PFSK-1 (cell line): ENCODE data around the gene PRKN.

Experiments used
- FOXP2 ChIP-seq: optimal IDR thresholded peaks from 2 replicates; pipeline ENCODE3; 2011; ENCODE audit warnings: borderline replicate concordance, control low read depth, inconsistent platforms; ENCODE audit not compliant: insufficient read depth; ENCODE audit errors: extremely low read length, extremely low read depth
- POLR2AphosphoS5 ChIP-seq: IDR thresholded peaks from 2 replicates; pipeline ENCODE4 v1.6.1; 2012; ENCODE audit warnings: low read depth, mild to moderate bottlenecking, control low read depth, low read length, moderate library complexity
- SIN3A ChIP-seq: IDR thresholded peaks from 2 replicates; pipeline ENCODE4 v1.6.1; 2012; ENCODE audit warnings: mild to moderate bottlenecking, low read length, moderate library complexity, borderline replicate concordance; ENCODE audit not compliant: insufficient read depth
- TAF1 ChIP-seq: IDR thresholded peaks from 2 replicates; pipeline ENCODE4 v1.6.1; 2012; ENCODE audit warnings: low read length, control low read depth, borderline replicate concordance; ENCODE audit not compliant: insufficient read depth
- TF ChIP-seq, protein P1 (sequence below), 2 experiments: IDR thresholded peaks; 2 replicates each; pipeline versions ENCODE4 v1.6.1 to v1.8.0; 2011 to 2012; ENCODE audit warnings: low read depth in 2 of 2, low read length in 2 of 2, control low read depth in 1 of 2, inconsistent platforms in 1 of 2, mild to moderate bottlenecking in 1 of 2, moderate library complexity in 1 of 2; ENCODE audit not compliant: insufficient read depth in 1 of 2

The PRKN gene

DNA sequence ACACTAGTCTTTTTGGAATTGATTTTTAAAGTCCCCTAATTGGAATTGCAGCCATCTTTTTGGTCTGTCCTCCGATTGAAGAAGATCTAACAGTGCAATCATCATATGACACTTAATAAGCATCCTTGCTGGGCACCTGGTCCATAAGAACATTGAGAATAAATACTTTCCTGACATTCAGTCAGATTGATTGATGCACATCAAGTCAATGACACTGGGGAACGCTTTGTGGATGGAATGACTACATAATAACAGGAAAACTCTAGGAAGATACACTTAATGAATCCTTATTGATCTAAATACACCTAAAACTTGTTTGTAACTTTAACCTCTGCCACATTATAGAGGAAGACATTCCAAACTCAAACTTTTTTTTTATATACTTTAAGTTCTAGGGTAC is 255.7 kb downstream of the PRKN start:
- TF ChIP-seq SIN3A (no peak), POLR2AphosphoS5 (no peak), TAF1 (no peak), FOXP2 (no peak)

DNA sequence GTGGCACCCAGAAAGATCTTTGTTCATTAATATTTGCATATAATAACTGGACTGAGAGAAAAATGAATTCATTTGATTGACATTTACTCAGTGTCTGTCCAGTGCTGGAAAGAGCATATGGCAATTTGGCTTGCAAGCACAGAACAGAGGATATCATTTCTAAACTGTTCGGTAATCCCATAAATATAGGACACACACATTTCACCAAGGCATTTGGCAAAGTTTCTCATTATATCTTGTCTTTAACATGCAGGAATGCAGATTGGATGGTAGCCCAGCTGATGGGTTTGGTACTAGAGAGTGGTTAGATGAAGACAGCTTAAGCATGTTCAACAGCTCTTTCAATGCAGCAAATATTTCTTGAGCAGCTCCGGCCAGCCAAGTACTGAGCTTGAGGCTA is 259.2 kb downstream of the PRKN start:
- TF ChIP-seq FOXP2 (no peak), SIN3A (no peak), POLR2AphosphoS5 (no peak), TAF1 (no peak)
- TF ChIP-seq, protein P1, sequence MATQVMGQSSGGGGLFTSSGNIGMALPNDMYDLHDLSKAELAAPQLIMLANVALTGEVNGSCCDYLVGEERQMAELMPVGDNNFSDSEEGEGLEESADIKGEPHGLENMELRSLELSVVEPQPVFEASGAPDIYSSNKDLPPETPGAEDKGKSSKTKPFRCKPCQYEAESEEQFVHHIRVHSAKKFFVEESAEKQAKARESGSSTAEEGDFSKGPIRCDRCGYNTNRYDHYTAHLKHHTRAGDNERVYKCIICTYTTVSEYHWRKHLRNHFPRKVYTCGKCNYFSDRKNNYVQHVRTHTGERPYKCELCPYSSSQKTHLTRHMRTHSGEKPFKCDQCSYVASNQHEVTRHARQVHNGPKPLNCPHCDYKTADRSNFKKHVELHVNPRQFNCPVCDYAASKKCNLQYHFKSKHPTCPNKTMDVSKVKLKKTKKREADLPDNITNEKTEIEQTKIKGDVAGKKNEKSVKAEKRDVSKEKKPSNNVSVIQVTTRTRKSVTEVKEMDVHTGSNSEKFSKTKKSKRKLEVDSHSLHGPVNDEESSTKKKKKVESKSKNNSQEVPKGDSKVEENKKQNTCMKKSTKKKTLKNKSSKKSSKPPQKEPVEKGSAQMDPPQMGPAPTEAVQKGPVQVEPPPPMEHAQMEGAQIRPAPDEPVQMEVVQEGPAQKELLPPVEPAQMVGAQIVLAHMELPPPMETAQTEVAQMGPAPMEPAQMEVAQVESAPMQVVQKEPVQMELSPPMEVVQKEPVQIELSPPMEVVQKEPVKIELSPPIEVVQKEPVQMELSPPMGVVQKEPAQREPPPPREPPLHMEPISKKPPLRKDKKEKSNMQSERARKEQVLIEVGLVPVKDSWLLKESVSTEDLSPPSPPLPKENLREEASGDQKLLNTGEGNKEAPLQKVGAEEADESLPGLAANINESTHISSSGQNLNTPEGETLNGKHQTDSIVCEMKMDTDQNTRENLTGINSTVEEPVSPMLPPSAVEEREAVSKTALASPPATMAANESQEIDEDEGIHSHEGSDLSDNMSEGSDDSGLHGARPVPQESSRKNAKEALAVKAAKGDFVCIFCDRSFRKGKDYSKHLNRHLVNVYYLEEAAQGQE (IDR thresholded peaks at IDR 0.05; ENCODE audit: insufficient read depth in 1 of 2, low read depth in 2 of 2, low read length in 2 of 2) = no peak

DNA sequence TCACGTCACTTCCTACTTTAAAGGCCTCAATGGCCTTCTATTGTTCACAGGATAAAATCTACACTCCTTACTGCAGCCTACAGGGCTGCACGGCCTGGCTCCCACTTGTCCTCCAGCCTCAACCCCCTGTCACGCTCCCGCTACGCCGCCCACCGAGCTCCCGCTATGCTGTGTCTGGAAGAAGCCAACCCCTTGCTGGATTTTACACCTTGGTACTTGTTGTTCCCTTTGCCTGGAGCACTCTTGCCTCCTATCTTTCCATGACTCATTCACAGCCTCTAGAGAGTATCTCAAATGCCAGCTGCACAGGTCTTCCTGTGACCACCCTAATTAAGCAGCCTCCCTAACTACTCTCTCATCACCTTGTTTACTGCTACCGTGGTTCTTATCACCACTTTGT is 259.9 kb downstream of the PRKN start:
- TF ChIP-seq, protein P1 (IDR thresholded peaks at IDR 0.05; ENCODE audit: insufficient read depth in 1 of 2, low read depth in 2 of 2, low read length in 2 of 2) = no peak
- no peak for TF ChIP-seq SIN3A

DNA sequence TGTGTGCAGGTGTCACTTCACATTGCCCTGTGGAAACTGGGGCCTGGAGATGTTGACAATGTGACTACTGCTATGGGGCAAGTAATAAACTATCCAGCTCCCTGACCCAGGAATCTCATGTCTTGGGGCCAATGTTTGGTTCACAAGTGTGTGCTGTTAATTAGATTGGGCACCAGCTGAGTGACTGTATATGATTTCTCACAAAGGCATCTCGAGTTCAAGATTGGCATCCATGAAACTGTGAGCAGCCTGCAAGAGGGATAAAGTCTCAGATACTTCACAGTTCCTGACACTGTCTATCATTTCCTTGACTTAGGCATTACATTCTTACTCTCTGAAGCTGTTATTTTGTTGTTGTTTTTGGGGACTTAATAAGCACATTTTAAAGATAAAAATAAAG is 264.0 kb downstream of the PRKN start:
- no peak for TF ChIP-seq TAF1
- TF ChIP-seq SIN3A = no peak
- TF ChIP-seq POLR2AphosphoS5 = no peak
- TF ChIP-seq, protein P1 (IDR thresholded peaks at IDR 0.05; ENCODE audit: insufficient read depth in 1 of 2, low read depth in 2 of 2, low read length in 2 of 2) = no peak
- TF ChIP-seq FOXP2 = no peak

DNA sequence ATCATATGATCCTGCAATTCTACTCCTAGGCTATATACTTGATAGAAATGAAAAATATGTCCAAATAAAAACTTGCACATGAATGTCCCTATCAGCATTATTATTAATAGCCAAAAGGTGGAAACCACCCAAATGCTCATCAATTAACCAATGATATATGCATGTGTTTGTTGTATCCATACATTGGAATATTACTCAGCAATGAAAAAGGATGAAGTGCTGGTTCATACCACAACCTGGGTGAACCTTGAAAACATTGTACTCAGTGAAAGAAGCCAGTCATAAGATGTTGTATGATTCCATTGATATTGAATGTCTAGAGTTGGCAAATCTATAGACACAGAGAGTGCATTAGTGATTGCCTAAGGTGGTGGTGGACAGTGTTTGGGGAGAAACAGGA is 267.6 kb downstream of the PRKN start:
- TF ChIP-seq, protein P1 (IDR thresholded peaks at IDR 0.05; ENCODE audit: insufficient read depth in 1 of 2, low read depth in 2 of 2, low read length in 2 of 2) = no peak

DNA sequence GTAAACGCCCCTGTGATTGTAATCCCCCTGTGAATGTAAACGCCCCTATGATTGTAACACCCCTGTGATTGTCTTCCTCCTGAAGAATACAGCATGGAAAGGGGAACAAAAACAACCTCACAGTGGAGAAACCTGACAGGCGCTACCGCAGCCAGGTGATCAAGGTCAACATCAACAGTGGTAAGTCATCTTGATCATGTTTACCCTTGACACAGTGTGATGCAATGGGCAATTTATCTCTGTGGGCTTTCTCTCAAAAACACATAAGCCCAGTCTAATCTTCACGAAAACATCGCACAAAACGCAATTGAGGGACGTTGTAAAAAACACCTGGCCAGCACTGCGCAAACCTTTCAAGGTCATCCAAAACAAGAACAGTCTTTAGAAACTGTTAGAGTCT is 277.2 kb downstream of the PRKN start:
- no peak for TF ChIP-seq TAF1
- no peak for TF ChIP-seq POLR2AphosphoS5
- TF ChIP-seq SIN3A = no peak
- TF ChIP-seq, protein P1 (IDR thresholded peaks at IDR 0.05; ENCODE audit: insufficient read depth in 1 of 2, low read depth in 2 of 2, low read length in 2 of 2) = no peak
